Lower leg skin (tissue), 4 donors: ENCODE measurements around the gene LKAAEAR1. TPM values are rescaled to one million over a fixed set of nuclear protein-coding genes. Genes with fewer than 3 reads are reported as not detected.

Experiments
- DNase-seq, 2 donors: peaks; one replicate each; pipeline ENCODE4 v3.0.0-alpha.2; 2019; ENCODE audit warnings: low spot score in 2 of 2
- H3K4me3 ChIP-seq: fragments of 200-600 bp; sonication (generic); 2 replicates; pipeline ENCODE4 v1.5.1; 2017; ENCODE audit warnings: mild to moderate bottlenecking, low read depth; ENCODE audit not compliant: poor library complexity, severe bottlenecking
- CTCF ChIP-seq, 3 donors: fragments of 450-650 bp; IDR thresholded peaks; one replicate each; pipeline ENCODE4 v1.5.1; 2016; ENCODE audit warnings: antibody characterized with exemption in 3 of 3, mild to moderate bottlenecking in 3 of 3, moderate library complexity in 2 of 3
- POLR2A ChIP-seq, 2 donors: fragments of 450-650 bp; IDR thresholded peaks; one replicate each; pipeline ENCODE4 v1.6.1; 2016 to 2017; ENCODE audit warnings: antibody characterized with exemption in 2 of 2, mild to moderate bottlenecking in 1 of 2, moderate library complexity in 1 of 2
- WGBS, 2 donors: methylation state at CpG; one replicate each; pipeline ENCODE4 v1.1.5; 2018; 5-methylcytosine and 5-hydroxymethylcytosine counted together
- intact Hi-C: fragments of 100-400 bp; cut with DNase I; formaldehyde crosslinking; loops from one replicate; pipeline ENCODE4 v1.15.0; 2023; ENCODE audit warnings: low total_unique reads
- microRNA-seq, 2 donors: library from miRNA; unstranded; fragments of <30 nt; microRNA quantifications; one replicate each; pipeline ENCODE4, GENCODE V29; 2016; ENCODE audit warnings: borderline replicate concordance in 2 of 2, borderline number of aligned reads in 1 of 2
- total RNA-seq, 4 donors: library from RNA; depleted of rRNA; stranded (reverse); fragments of >200 nt; gene quantifications; one replicate each; pipeline ENCODE4 v1.1.0, GENCODE V29; 2016

Gene LKAAEAR1
- total RNA-seq, 4 donors from 2014 or later, result 0.91 TPM; not detected in 3

DNA sequence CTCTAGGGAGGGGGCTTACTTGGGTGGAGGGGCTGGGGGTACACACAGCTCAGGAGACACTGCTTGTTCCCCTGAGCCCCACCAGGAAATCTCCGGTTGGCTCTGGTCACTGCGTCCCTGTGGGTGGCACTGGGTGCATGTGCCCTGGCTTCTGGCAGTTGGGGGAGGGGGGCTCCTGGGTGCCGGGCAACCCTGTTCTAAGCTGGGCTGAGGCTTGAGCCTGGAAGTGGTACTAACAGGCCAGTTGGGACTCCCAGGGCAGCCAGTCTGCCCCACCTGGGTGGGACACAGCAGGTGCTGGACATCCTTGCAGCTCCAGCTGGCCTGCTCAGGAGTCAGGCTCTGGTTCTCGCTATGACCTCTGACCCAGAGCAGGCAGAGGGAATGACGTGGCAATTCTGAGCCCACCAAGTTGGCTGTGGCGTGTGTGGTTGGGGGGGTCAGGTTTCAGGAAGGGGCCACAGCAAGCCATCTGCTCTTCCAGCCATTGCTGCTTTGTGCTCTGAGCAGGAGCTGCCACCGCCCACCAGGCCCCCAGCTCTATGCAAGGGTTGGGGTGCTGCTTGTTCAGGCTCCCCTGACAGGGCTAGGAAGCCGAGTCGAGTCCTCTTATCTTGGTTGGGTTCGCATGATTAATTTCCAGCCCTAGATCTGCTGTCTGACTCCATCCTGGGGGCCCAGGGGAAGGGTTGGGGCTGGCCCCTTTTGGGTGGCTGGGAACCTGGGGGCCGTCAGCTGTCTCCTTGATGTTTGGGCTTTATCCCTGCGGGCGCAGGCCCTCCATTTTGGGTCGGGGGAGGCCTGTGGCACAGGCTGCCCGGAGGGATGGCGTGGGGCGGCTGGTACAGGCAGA, 47.6 kb downstream of the LKAAEAR1 start:
- TF ChIP-seq CTCF (IDR thresholded peaks at IDR 0.05) (no peak), POLR2A (IDR thresholded peaks at IDR 0.05) (no peak)
- WGBS, 2 donors, result 67 to 81% methylated on average over 13 to 17 of the region's 17 CpGs
- intact Hi-C loops, result no loop called here
- H3K4me3 ChIP-seq, result no peak overlapping the region
- no peak for DNase-seq

- H3K4me3 ChIP-seq, result no peak within 1 kb of the TSS
- TF ChIP-seq CTCF (IDR thresholded peaks at IDR 0.05), result no peak
- no peak for TF ChIP-seq POLR2A (IDR thresholded peaks at IDR 0.05)
- WGBS, 2 donors, result 82 to 91% methylated on average over 10 of the region's 10 CpGs
- intact Hi-C loops, result no loop called here
- no peak for DNase-seq
These were observed 48.3 kb downstream of the LKAAEAR1 start, which contains the start of gene C20orf204 for GRCh38 chr20:64035933-64036345. Gene C20orf204, plus strand, starts transcription at chr20:64036182. Its CDS starts 142 bp downstream, at chr20:64036324.

GRCh38 chr20:64035066-64035932, 48.9 kb downstream of the LKAAEAR1 start:
- intact Hi-C loops, result no loop called here
- TF ChIP-seq CTCF (IDR thresholded peaks at IDR 0.05) (no peak), POLR2A (IDR thresholded peaks at IDR 0.05) (no peak)
- 75 to 84% methylated on average over 15 to 16 of the region's 17 CpGs for WGBS, 2 donors
- no peak overlapping the region for H3K4me3 ChIP-seq
- no peak for DNase-seq

- 61 to 66% methylated on average over 7 of the region's 11 CpGs for WGBS, 2 donors
- DNase-seq, result no peak
- H3K4me3 ChIP-seq, result no peak overlapping the region
- intact Hi-C loops, result no loop called here
- TF ChIP-seq POLR2A (IDR thresholded peaks at IDR 0.05), result no peak
- no peak for TF ChIP-seq CTCF (IDR thresholded peaks at IDR 0.05)
These were observed 50.2 kb downstream of the LKAAEAR1 start for GRCh38 chr20:64033981-64034493.

Small RNAs within 50 kb of the gene (microRNA-seq; reads per million reads assigned to microRNA genes)
- gene MIR6813, result 0 to 3.4 reads per million in 2 donors

Other genes with a start within 250 kb of the LKAAEAR1 start
- not detected for gene ABHD16B, start 222.9 kb downstream of the LKAAEAR1 start, total RNA-seq
- 100 to 1,000 TPM in 2 of 4 donors, 10 to 100 TPM in 2; 85.9 to 101 (median 94.7) TPM for gene TPD52L2, start 219.1 kb downstream of the LKAAEAR1 start, total RNA-seq
- gene DNAJC5, start 189.3 kb downstream of the LKAAEAR1 start, total RNA-seq, result 10 to 100 TPM; 40.6 to 59.7 (median 49.7) TPM
- 10 to 100 TPM; 28.1 to 44.3 (median 33.6) TPM for gene UCKL1, start 128.0 kb downstream of the LKAAEAR1 start, total RNA-seq
- 10 to 100 TPM; 15.3 to 19.8 (median 16.7) TPM for gene ZNF512B, start 114.5 kb downstream of the LKAAEAR1 start, total RNA-seq
- gene SAMD10, start 104.8 kb downstream of the LKAAEAR1 start, total RNA-seq, result 10 to 100 TPM in 3 of 4 donors, 1 to 10 TPM in 1; 8.1 to 11.3 (median 10.6) TPM
- 10 to 100 TPM; 66.8 to 88.3 (median 79.1) TPM for gene PRPF6, start 103.3 kb downstream of the LKAAEAR1 start, total RNA-seq
- gene C20orf204, start 48.2 kb downstream of the LKAAEAR1 start, total RNA-seq, result 1 to 10 TPM in 1 of 4 donors, under 1 TPM in 3; 0.39 to 1.8 (median 0.66) TPM
- gene SOX18, start 34.8 kb downstream of the LKAAEAR1 start, total RNA-seq, result 1 to 10 TPM; 1.1 to 7.3 (median 4.3) TPM
- 10 to 100 TPM; 16.5 to 52.3 (median 22.8) TPM for gene TCEA2, start 21.2 kb downstream of the LKAAEAR1 start, total RNA-seq
- gene RGS19, start 4.9 kb downstream of the LKAAEAR1 start, total RNA-seq, result 10 to 100 TPM; 10.4 to 26.4 (median 16.6) TPM
- gene OPRL1, start 4.3 kb downstream of the LKAAEAR1 start, total RNA-seq, result under 1 TPM; 0.15 to 0.88 (median 0.28) TPM
- gene NPBWR2, start 23.2 kb upstream of the LKAAEAR1 start, total RNA-seq, result not detected
- gene MYT1, start 80.1 kb upstream of the LKAAEAR1 start, total RNA-seq, result under 1 TPM in 1 of 4 donors, not detected in 3; 0.26 TPM
- 100 to 1,000 TPM in 3 of 4 donors, 10 to 100 TPM in 1; 87.5 to 164 (median 132) TPM for gene PCMTD2, start 171.3 kb upstream of the LKAAEAR1 start, total RNA-seq